Measurements from ENCODE around the gene ADGRD1.

ADGRD1 gene

GRCh38 chr12:131137009-131137835 is 183.5 kb downstream of the ADGRD1 start:
- Histone ChIP-seq H3K27ac (replicated peaks) (no peak overlapping the region), H3K27me3 (ENCODE audit: insufficient read depth, poor library complexity, severe bottlenecking) (no peaks in the 10 kb centered on the region), H3K4me3 (replicated peaks; ENCODE audit: insufficient read depth, low read length) (no peak overlapping the region)
- no peak for TF ChIP-seq POLR2AphosphoS5 (IDR thresholded peaks at IDR 0.05; ENCODE audit: low read depth)
- no peak for TF ChIP-seq GABPA (IDR thresholded peaks at IDR 0.05; ENCODE audit: low read depth)
- TF ChIP-seq SPI1 (IDR thresholded peaks at IDR 0.05; ENCODE audit: borderline replicate concordance, low read depth) = no peak
- TF ChIP-seq, protein P1, sequence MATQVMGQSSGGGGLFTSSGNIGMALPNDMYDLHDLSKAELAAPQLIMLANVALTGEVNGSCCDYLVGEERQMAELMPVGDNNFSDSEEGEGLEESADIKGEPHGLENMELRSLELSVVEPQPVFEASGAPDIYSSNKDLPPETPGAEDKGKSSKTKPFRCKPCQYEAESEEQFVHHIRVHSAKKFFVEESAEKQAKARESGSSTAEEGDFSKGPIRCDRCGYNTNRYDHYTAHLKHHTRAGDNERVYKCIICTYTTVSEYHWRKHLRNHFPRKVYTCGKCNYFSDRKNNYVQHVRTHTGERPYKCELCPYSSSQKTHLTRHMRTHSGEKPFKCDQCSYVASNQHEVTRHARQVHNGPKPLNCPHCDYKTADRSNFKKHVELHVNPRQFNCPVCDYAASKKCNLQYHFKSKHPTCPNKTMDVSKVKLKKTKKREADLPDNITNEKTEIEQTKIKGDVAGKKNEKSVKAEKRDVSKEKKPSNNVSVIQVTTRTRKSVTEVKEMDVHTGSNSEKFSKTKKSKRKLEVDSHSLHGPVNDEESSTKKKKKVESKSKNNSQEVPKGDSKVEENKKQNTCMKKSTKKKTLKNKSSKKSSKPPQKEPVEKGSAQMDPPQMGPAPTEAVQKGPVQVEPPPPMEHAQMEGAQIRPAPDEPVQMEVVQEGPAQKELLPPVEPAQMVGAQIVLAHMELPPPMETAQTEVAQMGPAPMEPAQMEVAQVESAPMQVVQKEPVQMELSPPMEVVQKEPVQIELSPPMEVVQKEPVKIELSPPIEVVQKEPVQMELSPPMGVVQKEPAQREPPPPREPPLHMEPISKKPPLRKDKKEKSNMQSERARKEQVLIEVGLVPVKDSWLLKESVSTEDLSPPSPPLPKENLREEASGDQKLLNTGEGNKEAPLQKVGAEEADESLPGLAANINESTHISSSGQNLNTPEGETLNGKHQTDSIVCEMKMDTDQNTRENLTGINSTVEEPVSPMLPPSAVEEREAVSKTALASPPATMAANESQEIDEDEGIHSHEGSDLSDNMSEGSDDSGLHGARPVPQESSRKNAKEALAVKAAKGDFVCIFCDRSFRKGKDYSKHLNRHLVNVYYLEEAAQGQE (IDR thresholded peaks at IDR 0.05; ENCODE audit: insufficient replicate concordance, low read depth) = no peak
- TF ChIP-seq CTCF (IDR thresholded peaks at IDR 0.05; ENCODE audit: insufficient read depth, low read length) = no peak
- no peak for DNase-seq (ENCODE audit: low read depth in 1 of 2, low spot score in 1 of 2)

- H3K27me3 ChIP-seq (ENCODE audit: insufficient read depth, poor library complexity, severe bottlenecking) = no peaks in the 10 kb centered on the region
- H3K27ac ChIP-seq (replicated peaks) = no peak overlapping the region
- no peak for DNase-seq (ENCODE audit: low read depth in 1 of 2, low spot score in 1 of 2)
- TF ChIP-seq SPI1 (IDR thresholded peaks at IDR 0.05; ENCODE audit: borderline replicate concordance, low read depth) (no peak), POLR2AphosphoS5 (IDR thresholded peaks at IDR 0.05; ENCODE audit: low read depth) (no peak), GABPA (IDR thresholded peaks at IDR 0.05; ENCODE audit: low read depth) (no peak)
- no peak overlapping the region for H3K4me3 ChIP-seq (replicated peaks; ENCODE audit: insufficient read depth, low read length)
Measured at GRCh38 chr12:131137836-131138637, 184.3 kb downstream of the ADGRD1 start.

DNA sequence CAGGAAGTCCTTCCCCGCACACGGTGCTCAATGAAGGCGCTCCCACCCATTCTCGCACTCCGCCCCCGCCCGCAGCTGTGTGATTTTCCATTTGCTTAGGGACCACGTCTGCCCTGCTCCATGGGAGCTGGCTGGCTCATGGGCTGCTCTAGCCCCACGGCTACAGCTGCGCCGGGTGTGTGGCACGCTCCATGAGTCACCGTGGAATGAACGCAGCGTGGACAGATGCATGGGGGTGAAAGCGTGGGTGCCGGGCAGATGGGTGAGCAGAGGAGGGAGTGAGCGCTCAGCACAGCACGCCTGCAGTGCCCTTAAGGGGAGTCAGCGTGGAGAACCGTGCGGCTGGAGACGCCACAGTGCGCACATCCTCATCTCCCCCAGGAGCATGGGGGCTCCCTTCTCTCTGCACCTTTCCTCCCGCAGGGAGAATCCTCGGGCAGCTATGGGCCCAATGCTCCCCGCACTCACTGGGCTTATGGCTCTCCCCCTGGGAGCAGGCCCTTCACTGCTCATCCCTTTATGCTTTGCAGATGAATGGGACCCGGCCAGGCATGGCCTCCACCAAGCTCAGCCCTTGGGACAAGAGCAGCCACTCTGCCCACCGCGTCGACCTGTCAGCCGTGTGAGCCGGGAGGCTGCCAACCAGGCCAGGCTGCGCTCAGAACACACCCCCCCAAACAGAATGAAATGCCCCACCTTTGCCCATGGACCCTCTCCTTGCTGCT is 185.1 kb downstream of the ADGRD1 start:
- DNase-seq (ENCODE audit: low read depth in 1 of 2, low spot score in 1 of 2) = no peak
- H3K27ac ChIP-seq (replicated peaks) = no peak overlapping the region
- no peaks in the 10 kb centered on the region for H3K27me3 ChIP-seq (ENCODE audit: insufficient read depth, poor library complexity, severe bottlenecking)
- no peak overlapping the region for H3K4me3 ChIP-seq (replicated peaks; ENCODE audit: insufficient read depth, low read length)
- TF ChIP-seq CTCF (IDR thresholded peaks at IDR 0.05; ENCODE audit: insufficient read depth, low read length) = no peak
- TF ChIP-seq, protein P1 (IDR thresholded peaks at IDR 0.05; ENCODE audit: insufficient replicate concordance, low read depth) = no peak
- TF ChIP-seq GABPA (IDR thresholded peaks at IDR 0.05; ENCODE audit: low read depth) = no peak
- no peak for TF ChIP-seq POLR2AphosphoS5 (IDR thresholded peaks at IDR 0.05; ENCODE audit: low read depth)
- no peak for TF ChIP-seq SPI1 (IDR thresholded peaks at IDR 0.05; ENCODE audit: borderline replicate concordance, low read depth)
